B cell (primary cell): ENCODE measurements around the gene TFAP2A. TPM values are rescaled to one million over a fixed set of nuclear protein-coding genes. Genes with fewer than 3 reads are reported as not detected.

ENCODE experiments used
- ATAC-seq: fragments of 200-7000 bp; cut with Tn5 transposase; one replicate; pipeline ENCODE4 v1.10.0; 2021; ENCODE audit warnings: low read depth, mild to moderate bottlenecking, moderate number of reproducible peaks, moderate library complexity
- CTCF ChIA-PET: fragments of 350-600 bp; sonication (Branson Sonifier 250); formaldehyde crosslinking; loops from one replicate; lab custom pipeline; 2021; ENCODE audit warnings: antibody characterized with exemption, inconsistent platforms; lab: Charles Lee
- POLR2A ChIA-PET: fragments of 350-600 bp; sonication (Branson Sonifier 250); formaldehyde crosslinking; loops from one replicate; lab custom pipeline; 2021; ENCODE audit warnings: antibody characterized with exemption; lab: Charles Lee
- DNase-seq: peaks from one replicate; pipeline ENCODE4 v3.0.0; 2013
- H2AFZ ChIP-seq: 2 replicates; pipeline ENCODE4 v1.6.1; 2012; ENCODE audit warnings: mild to moderate bottlenecking, low read depth, low read length; ENCODE audit not compliant: insufficient read depth, poor library complexity, severe bottlenecking
- H3K27ac ChIP-seq, 2 donors: 1 replicate in 1 of 2; 2 replicates in 1 of 2; pipeline ENCODE4 v1.5.1; 2012 to 2013; ENCODE audit warnings: low read length in 2 of 2, mild to moderate bottlenecking in 2 of 2, moderate library complexity in 1 of 2
- H3K27me3 ChIP-seq, 4 experiments: fragments of 200-600 bp in 1 of 4; sonication (generic) in 1 of 4; replicated peaks in 1 of 4; 1 replicate in 2 of 4; 2 replicates in 2 of 4; pipeline versions ENCODE4 v1.6.1 to v1.7.0; 2013 to 2016; ENCODE audit warnings: low read length in 3 of 4, mild to moderate bottlenecking in 2 of 4, mixed read lengths in 1 of 4, moderate library complexity in 1 of 4; ENCODE audit not compliant: insufficient read depth in 4 of 4, control insufficient read depth in 3 of 4; ENCODE audit errors: control extremely low read depth in 1 of 4
- H3K36me3 ChIP-seq, 2 experiments: replicated peaks in 1 of 2; 1 replicate in 1 of 2; 2 replicates in 1 of 2; pipeline versions ENCODE4 v1.6.1 to v1.7.1; 2013; ENCODE audit warnings: low read length in 1 of 2; ENCODE audit not compliant: insufficient read depth in 2 of 2, control insufficient read depth in 1 of 2; ENCODE audit errors: control extremely low read depth in 1 of 2, extremely low read depth in 1 of 2
- H3K4me1 ChIP-seq, 2 donors: fragments of 200-600 bp in 1 of 2; sonication (generic) in 1 of 2; 1 replicate in 1 of 2; 2 replicates in 1 of 2; pipeline versions ENCODE4 v1.5.1 to v1.6.1; 2013 to 2017; ENCODE audit warnings: low read length in 2 of 2; ENCODE audit not compliant: control insufficient read depth in 2 of 2, insufficient read depth in 2 of 2
- H3K4me2 ChIP-seq: replicated peaks from 2 replicates; pipeline ENCODE3; 2012; ENCODE audit warnings: mild to moderate bottlenecking, low read depth, low read length; ENCODE audit not compliant: poor library complexity, severe bottlenecking
- H3K4me3 ChIP-seq, 5 experiments: fragments of 200-600 bp in 1 of 5; sonication (generic) in 1 of 5; 1 replicate in 3 of 5; 2 replicates in 2 of 5; pipeline versions ENCODE4 v1.5.1 to v1.7.0; 2011 to 2016; ENCODE audit warnings: low read length in 4 of 5, mild to moderate bottlenecking in 4 of 5, low read depth in 2 of 5, control low read depth in 1 of 5, moderate library complexity in 1 of 5; ENCODE audit not compliant: insufficient read depth in 1 of 5; ENCODE audit errors: control extremely low read depth in 1 of 5, extremely low read depth in 1 of 5
- H3K79me2 ChIP-seq: fragments of 200-600 bp; sonication (generic); one replicate; pipeline ENCODE4 v1.6.0; 2016; ENCODE audit warnings: low read length; ENCODE audit not compliant: control insufficient read depth, insufficient read depth
- H3K9ac ChIP-seq: fragments of 200-600 bp; sonication (generic); 2 replicates; pipeline ENCODE4 v1.6.1; 2017; ENCODE audit warnings: mild to moderate bottlenecking, low read length, moderate library complexity
- H3K9me3 ChIP-seq, 3 donors: one replicate each; pipeline versions ENCODE4 v1.6.1 to v1.7.1; 2013; ENCODE audit warnings: low read length in 2 of 3; ENCODE audit not compliant: control insufficient read depth in 2 of 3, insufficient read depth in 1 of 3; ENCODE audit errors: control extremely low read depth in 1 of 3
- H4K20me1 ChIP-seq: 2 replicates; pipeline ENCODE4 v1.6.0; 2012; ENCODE audit warnings: mild to moderate bottlenecking, low read length; ENCODE audit not compliant: insufficient read depth, control insufficient read depth, poor library complexity, severe bottlenecking
- H3K27ac Mint-ChIP-seq: one replicate; pipeline ENCODE4 v1.8.0; 2021; ENCODE audit warnings: mixed read lengths
- H3K27me3 Mint-ChIP-seq: one replicate; pipeline ENCODE4 v1.8.0; 2021; ENCODE audit warnings: mixed read lengths
- H3K4me1 Mint-ChIP-seq: one replicate; pipeline ENCODE4 v1.8.0; 2021; ENCODE audit warnings: mixed read lengths
- H3K4me3 Mint-ChIP-seq: one replicate; pipeline ENCODE4 v1.8.0; 2021; ENCODE audit warnings: mixed read lengths
- H3K9me3 Mint-ChIP-seq: one replicate; pipeline ENCODE4 v1.8.0; 2022; ENCODE audit warnings: mixed read lengths; ENCODE audit not compliant: insufficient read depth
- CTCF ChIP-seq: fragments of 200-600 bp; IDR thresholded peaks from one replicate; pipeline ENCODE4 v1.8.0; 2022; ENCODE audit warnings: antibody characterized with exemption, mild to moderate bottlenecking
- EZH2 ChIP-seq: IDR thresholded peaks from 2 replicates; pipeline ENCODE4 v1.6.1; 2012; ENCODE audit warnings: borderline replicate concordance, low read depth, mild to moderate bottlenecking, moderate library complexity, low read length; ENCODE audit not compliant: insufficient read depth, poor library complexity, severe bottlenecking
- WGBS: methylation state at CpG from one replicate; pipeline ENCODE4 v1.1.5; 2013; ENCODE audit warnings: missing lambda C conversion rate; ENCODE audit not compliant: insufficient coverage; 5-methylcytosine and 5-hydroxymethylcytosine counted together
- intact Hi-C: fragments of 100-400 bp; cut with micrococcal nuclease; formaldehyde crosslinking; loops from one replicate; pipeline ENCODE4 v1.10.0; 2022
- polyA plus RNA-seq: library from polyadenylated mRNA; depleted of rRNA; stranded (reverse); fragments of >200 nt; gene quantifications from 2 replicates; pipeline ENCODE4 v1.2.3, GENCODE V29; 2012
- total RNA-seq, 2 donors: library from RNA; stranded (reverse); fragments of 120-200 nt in 1 of 2; gene quantifications; 1 replicate in 1 of 2; 2 replicates in 1 of 2; pipeline versions ENCODE4 v1.2.3 to v1.2.4, GENCODE V29; 2013 to 2022

TFAP2A gene
- total and polyA plus RNA-seq, 2 donors (not counting 1 experiment from before 2014, with no cell fraction given), result not detected

- H3K9me3 ChIP-seq, result peaks cover 0 to 4% (median 0%) of the 10 kb centered on the region in 3 donors
- CTCF ChIA-PET, result interaction anchor here (1.1 kb wide), 1 partner anchor 1449 kb away, joined by 4 read pairs; no protein-coding TSS in a partner anchor
- DNase-seq, result no peak
- peaks cover 0 to 22% (median 16%) of the 10 kb centered on the region in 4 experiments for H3K27me3 ChIP-seq
- H3K4me3 Mint-ChIP-seq, result no peak overlapping the region
- no peaks in the 10 kb centered on the region for H4K20me1 ChIP-seq
- H3K27ac Mint-ChIP-seq, result no peak overlapping the region
- POLR2A ChIA-PET, result no interaction called here
- H3K4me1 ChIP-seq, result peaks cover 7 to 13% of the 10 kb centered on the region in 2 donors
- no peaks in the 10 kb centered on the region for H3K79me2 ChIP-seq
- H3K27ac ChIP-seq, result no peak overlapping the region
- no peak for ATAC-seq
- TF ChIP-seq EZH2, result no peak
- TF ChIP-seq CTCF, result no peak
- intact Hi-C loops, result no loop called here
- no peak overlapping the region for H3K9ac ChIP-seq
- H3K9me3 Mint-ChIP-seq, result no peaks in the 10 kb centered on the region
- 80% methylated on average over 2 of the region's 7 CpGs for WGBS
- H3K4me1 Mint-ChIP-seq, result peaks cover 10% of the 10 kb centered on the region
- no peaks in the 10 kb centered on the region for H3K36me3 ChIP-seq
- no peak overlapping the region for H3K4me2 ChIP-seq
- H3K4me3 ChIP-seq, result no peak overlapping the region
- H3K27me3 Mint-ChIP-seq, result peaks cover 37% of the 10 kb centered on the region
- no peak overlapping the region for H2AFZ ChIP-seq
Observed at GRCh38 chr6:10431423-10432164, 16.7 kb upstream of the TFAP2A start.
